H1 (cell line): ENCODE results near the gene FECH. TPM values are rescaled to one million over a fixed set of nuclear protein-coding genes. Genes with fewer than 3 reads are reported as not detected.

ENCODE experiments used
- RXRA ChIP-seq: IDR thresholded peaks from 2 replicates; pipeline ENCODE4 v1.6.1; 2011; ENCODE audit warnings: low read depth, mild to moderate bottlenecking, low read length, moderate library complexity; ENCODE audit not compliant: insufficient read depth
- SP1 ChIP-seq: IDR thresholded peaks from 2 replicates; pipeline ENCODE4 v1.6.1; 2011; ENCODE audit warnings: low read depth, low read length
- polyA plus RNA-seq, 7 experiments: library from polyadenylated mRNA; depleted of rRNA in 3 of 7; stranded (reverse) in 5 of 7; unstranded in 2 of 7; fragments of >200 nt in 5 of 7; fragments of 200-250 nt in 2 of 7; gene quantifications; 1 replicate in 5 of 7; 2 replicates in 1 of 7; 4 replicates in 1 of 7; pipeline versions ENCODE4 v1.2.1 to v1.2.3, GENCODE V29; 2011 to 2013; ENCODE audit warnings: missing spikeins in 2 of 7, mixed read lengths in 2 of 7
- total RNA-seq: library from RNA; stranded (reverse); fragmentation: NEBNext Ultra II Directional; extraction: Animal tissue kit (Norgen Biotek cat#: 25700); gene quantifications from 2 replicates; pipeline ENCODE4 v1.2.1, GENCODE V29; 2021

FECH gene
- total and polyA plus RNA-seq, 2 of the 8 experiments (the other 6 are each of a cell fraction or from before 2014, with no cell fraction given): 13.1 to 26.6 TPM

DNA sequence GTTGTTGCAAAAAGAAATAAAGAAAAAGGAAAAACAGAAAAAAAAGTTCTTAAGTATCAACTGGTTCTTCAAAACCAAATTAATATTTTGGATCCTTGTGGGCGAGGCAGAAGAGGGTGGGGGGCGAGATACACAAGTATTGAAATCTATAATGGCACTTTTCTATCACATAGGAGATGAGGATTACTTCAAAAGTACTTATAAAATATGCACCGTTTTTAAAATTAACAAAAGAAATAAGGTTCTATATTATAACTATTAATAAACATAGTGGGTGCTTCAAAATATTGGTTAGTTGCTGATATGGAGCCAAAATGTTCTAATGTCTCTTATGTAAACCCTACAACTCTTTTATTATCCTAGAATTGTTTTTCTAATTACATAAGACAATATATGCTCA is 2.1 kb downstream of the FECH start (continued):
- TF ChIP-seq RXRA (no peak), SP1 (no peak)
